Measurements from ENCODE around the gene EVI2A.
"Not testable (repeated sequence)": the region's sequence is repeated elsewhere in the genome, so short reads cannot be mapped to it uniquely, and the experiment has no call there.

Gene EVI2A

DNA sequence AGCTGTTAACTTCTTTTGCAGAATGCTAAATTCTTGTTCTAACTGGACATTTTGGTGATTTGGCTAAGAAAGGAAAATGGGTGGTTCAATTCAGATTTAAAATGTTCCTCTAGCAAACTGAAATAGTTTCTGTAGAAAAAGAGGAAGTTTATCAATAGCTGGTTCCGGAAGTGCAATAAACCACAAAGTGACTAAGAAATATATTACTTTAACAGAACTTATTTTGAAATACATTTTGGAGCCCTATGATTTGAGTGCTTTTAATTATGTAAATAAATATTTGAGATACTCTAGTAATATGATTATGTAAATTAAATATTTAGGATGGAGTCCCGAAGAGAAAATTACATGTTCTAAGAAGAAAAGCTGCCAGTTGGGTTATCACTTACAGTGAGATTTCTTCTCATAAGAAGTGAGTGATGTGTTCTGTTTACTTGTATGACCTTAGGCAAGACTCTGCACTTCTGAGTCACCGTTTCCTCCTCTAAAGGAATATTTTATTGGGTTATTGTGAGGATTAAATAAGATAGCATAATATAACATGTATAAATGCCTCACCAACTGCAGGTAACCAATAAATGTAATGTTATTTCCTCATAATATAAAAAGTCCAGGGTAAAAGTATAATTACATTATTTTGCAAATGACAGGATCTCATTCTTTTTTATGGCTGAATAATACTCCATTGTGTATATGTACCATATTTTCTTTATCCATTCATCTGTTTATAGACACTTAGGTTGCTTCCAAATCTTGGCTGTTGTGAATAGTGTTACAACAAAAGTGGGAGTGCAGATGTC is 7.2 kb downstream of the EVI2A start, which contains the start of gene EVI2B:
EVI2B (minus strand) TSS at position 73 of the 800 bp plus-strand sequence. CDS start 8,445 bp downstream, outside the sequence.
- ChIA-PET CTCF (interaction anchor here (0.7 to 1.3 kb wide), 2 partner anchors 15 to 25 kb away, joined by 3 to 4 read pairs; no protein-coding TSS in a partner anchor), POLR2A (interaction anchor here (0.6 kb wide), 1 partner anchor 211 kb away, joined by 3 read pairs; no protein-coding TSS in a partner anchor)
- peak within 1 kb of the TSS; percentile 35 to 98 (median 74) for H3K4me3 ChIP-seq (ENCODE audit: control insufficient read depth in 1 of 7, extremely low read depth in 1 of 7, insufficient read depth in 4 of 7, low read depth in 2 of 7, low read length in 6 of 7)
- peaks cover 36 to 82% (median 72%) of the 10 kb centered on the region in 4 experiments for H3K4me1 ChIP-seq (ENCODE audit: control extremely low read depth in 1 of 4, control insufficient read depth in 4 of 4, insufficient read depth in 4 of 4, low read length in 3 of 4)
- DNase-seq = peak; percentile 90 to 96 (median 95)
- H3K27ac ChIP-seq (ENCODE audit: insufficient read depth in 1 of 2, low read depth in 1 of 2, low read length in 2 of 2, poor library complexity in 1 of 2, severe bottlenecking in 2 of 2) = peak within 1 kb of the TSS; percentile 74 to 91
- no peaks in the 10 kb centered on the region for H3K36me3 ChIP-seq (ENCODE audit: control insufficient read depth in 4 of 4, insufficient read depth in 4 of 4, low read length in 3 of 4)
- no peaks in the 10 kb centered on the region for H3K9me3 ChIP-seq (ENCODE audit: control extremely low read depth in 1 of 5, control insufficient read depth in 4 of 5, insufficient read depth in 2 of 5, low read depth in 1 of 5, low read length in 4 of 5)
- no CpG with 5 or more reads among the region's 3 CpGs for WGBS (ENCODE audit: insufficient coverage)
- H3K27me3 ChIP-seq (replicated peaks in 2 of 5; ENCODE audit: control insufficient read depth in 4 of 5, insufficient read depth in 5 of 5, low read length in 4 of 5) = no peaks in the 10 kb centered on the region

- H3K36me3 ChIP-seq (ENCODE audit: control insufficient read depth in 4 of 4, insufficient read depth in 4 of 4, low read length in 3 of 4); H3K9me3 ChIP-seq (ENCODE audit: control extremely low read depth in 1 of 5, control insufficient read depth in 4 of 5, insufficient read depth in 2 of 5, low read depth in 1 of 5, low read length in 4 of 5); H3K27me3 ChIP-seq (replicated peaks in 2 of 5; ENCODE audit: control insufficient read depth in 4 of 5, insufficient read depth in 5 of 5, low read length in 4 of 5); POLR2A ChIA-PET: not testable (repeated sequence)
- CTCF ChIA-PET = interaction anchor here (0.7 to 1.1 kb wide), 2 partner anchors 8 to 265 kb away, joined by 3 to 4 read pairs; no protein-coding TSS in a partner anchor
- peak in 1 of 3 donors; percentile 30 for DNase-seq
- peaks cover 40 to 82% (median 73%) of the 10 kb centered on the region in 4 experiments for H3K4me1 ChIP-seq (ENCODE audit: control extremely low read depth in 1 of 4, control insufficient read depth in 4 of 4, insufficient read depth in 4 of 4, low read length in 3 of 4)
- WGBS (ENCODE audit: insufficient coverage) = 22% methylated on average over 1 of the region's 7 CpGs
- peak overlapping the region; percentile 46 to 91 for H3K27ac ChIP-seq (ENCODE audit: insufficient read depth in 1 of 2, low read depth in 1 of 2, low read length in 2 of 2, poor library complexity in 1 of 2, severe bottlenecking in 2 of 2)
- peak overlapping the region in 6 of 7 experiments; percentile 63 to 98 (median 80) for H3K4me3 ChIP-seq (ENCODE audit: control insufficient read depth in 1 of 7, extremely low read depth in 1 of 7, insufficient read depth in 4 of 7, low read depth in 2 of 7, low read length in 6 of 7)
These were observed 9.2 kb downstream of the EVI2A start for GRCh38 chr17:31312223-31312622.

- Histone ChIP-seq H3K9me3 (ENCODE audit: control extremely low read depth in 1 of 5, control insufficient read depth in 4 of 5, insufficient read depth in 2 of 5, low read depth in 1 of 5, low read length in 4 of 5) (no peaks in the 10 kb centered on the region), H3K27me3 (replicated peaks in 2 of 5; ENCODE audit: control insufficient read depth in 4 of 5, insufficient read depth in 5 of 5, low read length in 4 of 5) (no peaks in the 10 kb centered on the region), H3K27ac (ENCODE audit: insufficient read depth in 1 of 2, low read depth in 1 of 2, low read length in 2 of 2, poor library complexity in 1 of 2, severe bottlenecking in 2 of 2) (peak overlapping the region in 1 of 2 experiments; percentile 91), H3K36me3 (ENCODE audit: control insufficient read depth in 4 of 4, insufficient read depth in 4 of 4, low read length in 3 of 4) (peaks cover 0 to under 1% (median 0%) of the 10 kb centered on the region in 4 experiments), H3K4me1 (ENCODE audit: control extremely low read depth in 1 of 4, control insufficient read depth in 4 of 4, insufficient read depth in 4 of 4, low read length in 3 of 4) (peaks cover 38 to 79% (median 71%) of the 10 kb centered on the region in 4 experiments), H3K4me3 (ENCODE audit: control insufficient read depth in 1 of 7, extremely low read depth in 1 of 7, insufficient read depth in 4 of 7, low read depth in 2 of 7, low read length in 6 of 7) (peak overlapping the region in 6 of 7 experiments; percentile 63 to 98 (median 80))
- no CpG with 5 or more reads among the region's 3 CpGs for WGBS (ENCODE audit: insufficient coverage)
- DNase-seq = no peak
- POLR2A ChIA-PET = interaction anchor here (0.6 kb wide), 2 partner anchors 312 to 1135 kb away, joined by 3 read pairs; no protein-coding TSS in a partner anchor
- CTCF ChIA-PET = interaction anchor here (0.6 to 1.1 kb wide), 3 partner anchors 8 to 61 kb away, joined by 3 to 5 read pairs (median 4); no protein-coding TSS in a partner anchor
These were observed 9.9 kb downstream of the EVI2A start for GRCh38 chr17:31311526-31311925.

GRCh38 chr17:31310886-31311285 is 10.5 kb downstream of the EVI2A start:
- no peaks in the 10 kb centered on the region for H3K27me3 ChIP-seq (replicated peaks in 2 of 5; ENCODE audit: control insufficient read depth in 4 of 5, insufficient read depth in 5 of 5, low read length in 4 of 5)
- H3K9me3 ChIP-seq (ENCODE audit: control extremely low read depth in 1 of 5, control insufficient read depth in 4 of 5, insufficient read depth in 2 of 5, low read depth in 1 of 5, low read length in 4 of 5) = no peaks in the 10 kb centered on the region
- H3K4me1 ChIP-seq (ENCODE audit: control extremely low read depth in 1 of 4, control insufficient read depth in 4 of 4, insufficient read depth in 4 of 4, low read length in 3 of 4) = peaks cover 36 to 77% (median 68%) of the 10 kb centered on the region in 4 experiments
- no CpG with 5 or more reads among the region's 7 CpGs for WGBS (ENCODE audit: insufficient coverage)
- H3K36me3 ChIP-seq (ENCODE audit: control insufficient read depth in 4 of 4, insufficient read depth in 4 of 4, low read length in 3 of 4) = peaks cover 0 to 6% (median 2%) of the 10 kb centered on the region in 4 experiments
- POLR2A ChIA-PET = interaction anchor here (0.6 to 1.2 kb wide), 3 partner anchors 9 to 1134 kb away, joined by 3 to 7 read pairs (median 6); no protein-coding TSS in a partner anchor
- CTCF ChIA-PET = interaction anchor here (1.1 kb wide), 2 partner anchors 9 to 62 kb away, joined by 4 to 5 read pairs; no protein-coding TSS in a partner anchor
- peak overlapping the region; percentile 82 to 91 for H3K27ac ChIP-seq (ENCODE audit: insufficient read depth in 1 of 2, low read depth in 1 of 2, low read length in 2 of 2, poor library complexity in 1 of 2, severe bottlenecking in 2 of 2)
- peak overlapping the region in 6 of 7 experiments; percentile 63 to 98 (median 80) for H3K4me3 ChIP-seq (ENCODE audit: control insufficient read depth in 1 of 7, extremely low read depth in 1 of 7, insufficient read depth in 4 of 7, low read depth in 2 of 7, low read length in 6 of 7)
- DNase-seq = peak in 1 of 3 donors; percentile 43

DNA sequence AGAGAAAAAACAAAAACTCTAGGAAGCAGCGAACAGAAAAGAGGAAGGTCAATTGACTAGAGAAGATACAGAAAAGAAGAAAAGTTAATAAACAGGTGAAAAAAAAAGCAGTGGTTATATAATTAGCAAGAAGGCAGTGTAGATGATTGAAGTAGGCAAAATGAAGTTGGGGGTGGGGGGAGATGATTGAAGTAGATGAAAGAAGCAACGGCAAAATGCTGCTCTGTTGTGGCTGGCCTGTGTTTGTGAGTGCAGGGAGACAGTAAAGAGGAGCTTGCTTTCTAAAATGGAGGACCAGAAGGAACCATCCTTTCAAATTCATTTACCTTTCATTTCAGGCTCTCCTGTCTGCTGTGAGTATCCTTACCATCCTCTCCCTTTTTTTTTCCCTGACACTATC is 11.2 kb downstream of the EVI2A start:
- POLR2A ChIA-PET = interaction anchor here (0.7 to 1.2 kb wide), 3 partner anchors 9 to 53 kb away, joined by 3 to 7 read pairs (median 6); no protein-coding TSS in a partner anchor
- 0% methylated on average over 2 of the region's 2 CpGs for WGBS (ENCODE audit: insufficient coverage)
- peaks cover 0 to 10% (median 5%) of the 10 kb centered on the region in 4 experiments for H3K36me3 ChIP-seq (ENCODE audit: control insufficient read depth in 4 of 4, insufficient read depth in 4 of 4, low read length in 3 of 4)
- peak overlapping the region; percentile 82 to 91 for H3K27ac ChIP-seq (ENCODE audit: insufficient read depth in 1 of 2, low read depth in 1 of 2, low read length in 2 of 2, poor library complexity in 1 of 2, severe bottlenecking in 2 of 2)
- DNase-seq = peak in 2 of 3 donors; percentile 54 to 63
- H3K27me3 ChIP-seq (replicated peaks in 2 of 5; ENCODE audit: control insufficient read depth in 4 of 5, insufficient read depth in 5 of 5, low read length in 4 of 5) = no peaks in the 10 kb centered on the region
- H3K9me3 ChIP-seq (ENCODE audit: control extremely low read depth in 1 of 5, control insufficient read depth in 4 of 5, insufficient read depth in 2 of 5, low read depth in 1 of 5, low read length in 4 of 5) = no peaks in the 10 kb centered on the region
- CTCF ChIA-PET = interaction anchor here (0.7 to 1.1 kb wide), 3 partner anchors 10 to 69 kb away, joined by 3 to 5 read pairs (median 5); no protein-coding TSS in a partner anchor
- H3K4me1 ChIP-seq (ENCODE audit: control extremely low read depth in 1 of 4, control insufficient read depth in 4 of 4, insufficient read depth in 4 of 4, low read length in 3 of 4) = peaks cover 36 to 74% (median 62%) of the 10 kb centered on the region in 4 experiments
- H3K4me3 ChIP-seq (ENCODE audit: control insufficient read depth in 1 of 7, extremely low read depth in 1 of 7, insufficient read depth in 4 of 7, low read depth in 2 of 7, low read length in 6 of 7) = peak overlapping the region in 6 of 7 experiments; percentile 63 to 98 (median 80)

DNA sequence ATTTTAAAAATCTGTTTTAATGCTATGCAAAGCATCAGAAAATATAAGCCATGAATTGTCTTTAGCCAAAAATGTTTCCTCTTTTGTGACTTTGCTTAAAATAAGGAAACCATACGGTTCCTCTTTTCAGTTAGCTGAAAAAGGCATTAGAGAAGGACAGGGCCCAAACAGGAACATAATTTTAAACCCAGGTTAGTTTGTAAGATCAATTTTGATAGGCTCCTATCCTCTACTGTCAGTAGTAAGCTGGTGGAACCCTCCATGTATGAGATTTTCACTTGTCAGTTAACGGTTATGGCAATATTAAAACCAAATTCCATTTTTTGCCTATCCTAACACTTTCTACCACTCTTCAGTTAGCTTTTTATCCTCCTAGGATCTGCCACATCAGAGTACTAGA is 11.9 kb downstream of the EVI2A start:
- Histone ChIP-seq H3K4me1 (ENCODE audit: control extremely low read depth in 1 of 4, control insufficient read depth in 4 of 4, insufficient read depth in 4 of 4, low read length in 3 of 4) (peaks cover 32 to 68% (median 55%) of the 10 kb centered on the region in 4 experiments), H3K27me3 (replicated peaks in 2 of 5; ENCODE audit: control insufficient read depth in 4 of 5, insufficient read depth in 5 of 5, low read length in 4 of 5) (no peaks in the 10 kb centered on the region), H3K36me3 (ENCODE audit: control insufficient read depth in 4 of 4, insufficient read depth in 4 of 4, low read length in 3 of 4) (peaks cover 6 to 17% (median 12%) of the 10 kb centered on the region in 4 experiments), H3K27ac (ENCODE audit: insufficient read depth in 1 of 2, low read depth in 1 of 2, low read length in 2 of 2, poor library complexity in 1 of 2, severe bottlenecking in 2 of 2) (peak overlapping the region; percentile 82 to 91), H3K4me3 (ENCODE audit: control insufficient read depth in 1 of 7, extremely low read depth in 1 of 7, insufficient read depth in 4 of 7, low read depth in 2 of 7, low read length in 6 of 7) (peak overlapping the region in 6 of 7 experiments; percentile 63 to 98 (median 80)), H3K9me3 (ENCODE audit: control extremely low read depth in 1 of 5, control insufficient read depth in 4 of 5, insufficient read depth in 2 of 5, low read depth in 1 of 5, low read length in 4 of 5) (no peaks in the 10 kb centered on the region)
- ChIA-PET CTCF (interaction anchor here (0.6 to 0.8 kb wide), 2 partner anchors 11 to 30 kb away, joined by 3 read pairs; no protein-coding TSS in a partner anchor), POLR2A (interaction anchor here (1.0 to 1.2 kb wide), 3 partner anchors 10 to 53 kb away, joined by 3 to 7 read pairs (median 3); partner anchors contain the start of gene EVI2A)
- peak; percentile 84 to 95 (median 92) for DNase-seq
- 0% methylated on average over 1 of the region's 2 CpGs for WGBS (ENCODE audit: insufficient coverage)

Measured in common myeloid progenitor, CD34-positive (primary cell).